OCI-LY3 (cell line): Measurements from ENCODE around the gene COPS7A.

Source experiments
- H2AFZ ChIP-seq: fragments of 200-600, 300-600 bp; shearing (Covaris generic); 2 replicates; pipeline ENCODE4 v1.6.0; 2014; ENCODE audit warnings: antibody characterized with exemption, low read depth, low read length
- H3K27ac ChIP-seq: fragments of 200-600, 300-600 bp; sonication (generic); 2 replicates; pipeline ENCODE4 v1.5.1; 2014; ENCODE audit warnings: mild to moderate bottlenecking, low read length, moderate library complexity, mixed read lengths
- H3K27me3 ChIP-seq: fragments of 200-600, 300-600 bp; sonication (generic); 2 replicates; pipeline ENCODE4 v1.6.1; 2014; ENCODE audit warnings: low read depth, low read length, mixed read lengths
- H3K36me3 ChIP-seq: fragments of 200-600, 300-600 bp; sonication (generic); replicated peaks from 2 replicates; pipeline ENCODE3; 2014; ENCODE audit warnings: low read depth, low read length, mixed read lengths
- H3K4me1 ChIP-seq: fragments of 300-600, 200-600 bp; sonication (generic); 2 replicates; pipeline ENCODE4 v1.6.1; 2014; ENCODE audit warnings: low read length, mixed read lengths
- H3K4me2 ChIP-seq: fragments of 200-600, 300-600 bp; sonication (generic); 2 replicates; pipeline ENCODE4 v1.6.1; 2014; ENCODE audit warnings: low read length, mixed read lengths
- H3K4me3 ChIP-seq: fragments of 300-600, 200-600 bp; sonication (generic); 2 replicates; pipeline ENCODE4 v1.5.1; 2014; ENCODE audit warnings: antibody characterized with exemption, mild to moderate bottlenecking, low read length, moderate library complexity
- H3K79me2 ChIP-seq: fragments of 300-600, 200-600 bp; shearing (Covaris generic); 2 replicates; pipeline ENCODE4 v1.6.1; 2014; ENCODE audit warnings: mild to moderate bottlenecking, low read length, mixed read lengths
- H3K9ac ChIP-seq: fragments of 300-600, 200-600 bp; shearing (Covaris generic); 2 replicates; pipeline ENCODE4 v1.6.0; 2014; ENCODE audit warnings: mild to moderate bottlenecking, low read length, moderate library complexity
- H3K9me3 ChIP-seq: fragments of 200-600, 300-600 bp; shearing (Covaris generic); 2 replicates; pipeline ENCODE4 v1.6.1; 2014; ENCODE audit warnings: low read length, mixed read lengths; ENCODE audit not compliant: insufficient read depth
- H4K20me1 ChIP-seq: fragments of 200-600, 300-600 bp; sonication (generic); 2 replicates; pipeline ENCODE4 v1.6.1; 2016; ENCODE audit warnings: low read length, mixed read lengths; ENCODE audit not compliant: insufficient read depth
- CTCF ChIP-seq: fragments of 200-600, 300-600 bp; sonication (generic); IDR thresholded peaks from 2 replicates; pipeline ENCODE4 v1.5.1; 2014; ENCODE audit warnings: antibody characterized with exemption, low read length, low read depth
- EZH2phosphoT487 ChIP-seq: fragments of 200-600 bp; shearing (Covaris generic); IDR thresholded peaks from 2 replicates; pipeline ENCODE4 v1.6.1; 2018; ENCODE audit warnings: antibody characterized with exemption, mixed run types, low read depth

COPS7A gene

GRCh38 chr12:6766651-6767349 is 43.0 kb downstream of the COPS7A start:
- peak overlapping the region; percentile 67; the same call in 1 of the 2 replicates for H2AFZ ChIP-seq
- peaks cover 64% of the 10 kb centered on the region for H3K27me3 ChIP-seq

GRCh38 chr12:6767353-6768319 is 43.8 kb downstream of the COPS7A start:
- Histone ChIP-seq H3K27me3 (peaks cover 63% of the 10 kb centered on the region), H3K4me3 (peak overlapping the region; percentile 91), H3K79me2 (no peaks in the 10 kb centered on the region), H3K9ac (peak overlapping the region; percentile 60), H3K36me3 (no peaks in the 10 kb centered on the region), H2AFZ (no peak overlapping the region), H3K27ac (no peak overlapping the region), H3K9me3 (no peaks in the 10 kb centered on the region), H3K4me1 (peaks cover 48% of the 10 kb centered on the region), H3K4me2 (peak overlapping the region; percentile 94), H4K20me1 (no peaks in the 10 kb centered on the region)
- no peak for TF ChIP-seq EZH2phosphoT487
- TF ChIP-seq CTCF = no peak

More at GRCh38 chr12:6766651-6767349, 43.0 kb downstream of the COPS7A start:
- H3K4me2 ChIP-seq = peak overlapping the region; percentile 94
- TF ChIP-seq EZH2phosphoT487 = no peak
- TF ChIP-seq CTCF = peak; percentile 63
- no peak overlapping the region for H3K27ac ChIP-seq
- H4K20me1 ChIP-seq = no peaks in the 10 kb centered on the region
- no peaks in the 10 kb centered on the region for H3K9me3 ChIP-seq
- H3K79me2 ChIP-seq = no peaks in the 10 kb centered on the region
- peak overlapping the region; percentile 60 for H3K9ac ChIP-seq
- peaks cover 39% of the 10 kb centered on the region for H3K4me1 ChIP-seq
- H3K36me3 ChIP-seq = no peaks in the 10 kb centered on the region
- peak overlapping the region; percentile 91 for H3K4me3 ChIP-seq

- no peak overlapping the region for H3K27ac ChIP-seq
- no peak overlapping the region for H2AFZ ChIP-seq
- peaks cover 54% of the 10 kb centered on the region for H3K4me1 ChIP-seq
- H3K27me3 ChIP-seq = peaks cover 60% of the 10 kb centered on the region
- H3K4me3 ChIP-seq = no peak overlapping the region
- no peak overlapping the region for H3K4me2 ChIP-seq
- no peak overlapping the region for H3K9ac ChIP-seq
- H3K79me2 ChIP-seq = no peaks in the 10 kb centered on the region
- no peaks in the 10 kb centered on the region for H4K20me1 ChIP-seq
- H3K9me3 ChIP-seq = no peaks in the 10 kb centered on the region
- H3K36me3 ChIP-seq = no peaks in the 10 kb centered on the region
- TF ChIP-seq CTCF = no peak
- TF ChIP-seq EZH2phosphoT487 = no peak
Observed at GRCh38 chr12:6768437-6768914, 44.6 kb downstream of the COPS7A start.

- H3K4me2 ChIP-seq = no peak overlapping the region
- H3K9ac ChIP-seq = no peak overlapping the region
- no peaks in the 10 kb centered on the region for H4K20me1 ChIP-seq
- H3K36me3 ChIP-seq = no peaks in the 10 kb centered on the region
- no peaks in the 10 kb centered on the region for H3K79me2 ChIP-seq
- H3K27ac ChIP-seq = no peak overlapping the region
- no peak overlapping the region for H3K4me3 ChIP-seq
- peaks cover 49% of the 10 kb centered on the region for H3K4me1 ChIP-seq
- no peak overlapping the region for H2AFZ ChIP-seq
- TF ChIP-seq CTCF (no peak), EZH2phosphoT487 (no peak)
- H3K9me3 ChIP-seq = no peaks in the 10 kb centered on the region
- H3K27me3 ChIP-seq = peaks cover 56% of the 10 kb centered on the region
Observed at GRCh38 chr12:6768990-6769389, 45.1 kb downstream of the COPS7A start.
